ENCODE measurements around the gene LYPD6B.

Gene LYPD6B

GRCh38 chr2:149055751-149056150 is 17.3 kb downstream of the LYPD6B start:
- no peak overlapping the region for H3K4me3 ChIP-seq (ENCODE audit: low read length)
- no peak for TF ChIP-seq CTCF (conservative IDR thresholded peaks at IDR 0.05; ENCODE audit: low read length)
- no peak for DNase-seq (ENCODE audit: low read depth)

GRCh38 chr2:149056541-149057255 is 18.2 kb downstream of the LYPD6B start:
- TF ChIP-seq CTCF (conservative IDR thresholded peaks at IDR 0.05; ENCODE audit: low read length) = no peak
- no peak for DNase-seq (ENCODE audit: low read depth)
- H3K4me3 ChIP-seq (ENCODE audit: low read length) = no peak overlapping the region

- no peak for TF ChIP-seq CTCF (conservative IDR thresholded peaks at IDR 0.05; ENCODE audit: low read length)
- H3K4me3 ChIP-seq (ENCODE audit: low read length) = no peak overlapping the region
- no peak for DNase-seq (ENCODE audit: low read depth)
Observed at GRCh38 chr2:149057401-149057800, 18.9 kb downstream of the LYPD6B start.

GRCh38 chr2:149058936-149059335 is 20.4 kb downstream of the LYPD6B start:
- no peak for DNase-seq (ENCODE audit: low read depth)
- H3K4me3 ChIP-seq (ENCODE audit: low read length) = no peak overlapping the region
- no peak for TF ChIP-seq CTCF (conservative IDR thresholded peaks at IDR 0.05; ENCODE audit: low read length)

GRCh38 chr2:149059822-149060221 is 21.3 kb downstream of the LYPD6B start:
- DNase-seq (ENCODE audit: low read depth) = no peak
- H3K4me3 ChIP-seq (ENCODE audit: low read length) = no peak overlapping the region
- no peak for TF ChIP-seq CTCF (conservative IDR thresholded peaks at IDR 0.05; ENCODE audit: low read length)

GRCh38 chr2:149061133-149061745 is 22.7 kb downstream of the LYPD6B start:
- TF ChIP-seq CTCF (conservative IDR thresholded peaks at IDR 0.05; ENCODE audit: low read length) = no peak

GRCh38 chr2:149062531-149062930 is 24.0 kb downstream of the LYPD6B start:
- no peak overlapping the region for H3K4me3 ChIP-seq (ENCODE audit: low read length)
- no peak for TF ChIP-seq CTCF (conservative IDR thresholded peaks at IDR 0.05; ENCODE audit: low read length)
- no peak for DNase-seq (ENCODE audit: low read depth)

More at GRCh38 chr2:149061133-149061745, 22.7 kb downstream of the LYPD6B start:
- DNase-seq (ENCODE audit: low read depth) = no peak
- H3K4me3 ChIP-seq (ENCODE audit: low read length) = no peak overlapping the region

Measured in AG10803 (cell line).